ENCODE measurements around the gene MECP2. TPM values are rescaled to one million over a fixed set of nuclear protein-coding genes. Genes with fewer than 3 reads are reported as not detected.

MECP2 gene
- total and polyA plus RNA-seq, 10 of the 15 experiments (the other 5 are each of a cell fraction or from before 2014, with no cell fraction given) = 1.3 to 32.7 (median 13.7) TPM

GRCh38 chrX:154091678-154092077 is 5.8 kb downstream of the MECP2 start:
- CTCF ChIA-PET = interaction anchor here (0.7 to 1.6 kb wide), 3 partner anchors 16 to 217 kb away, joined by 3 read pairs; no protein-coding TSS in a partner anchor
- Histone ChIP-seq H3K4me2 (ENCODE audit: control insufficient read depth, insufficient read depth) (no peak overlapping the region), H3K4me1 (ENCODE audit: control insufficient read depth, insufficient read depth, low read length) (no peaks in the 10 kb centered on the region; the same call in 1 of the 2 replicates), H4K20me1 (ENCODE audit: control insufficient read depth, insufficient read depth) (no peaks in the 10 kb centered on the region; the same call in 1 of the 2 replicates), H3K36me3 (ENCODE audit: control insufficient read depth in 2 of 2, insufficient read depth in 2 of 2, low read length in 1 of 2) (no peaks in the 10 kb centered on the region; a peak in 1 of 4 replicates), H3K9me3 (replicated peaks; ENCODE audit: control insufficient read depth, insufficient read depth, low read length) (no peaks in the 10 kb centered on the region), H3K79me2 (ENCODE audit: control insufficient read depth, insufficient read depth, low read length) (peaks cover 58% of the 10 kb centered on the region), H3K4me3 (no peak overlapping the region), H3K9ac (ENCODE audit: control insufficient read depth, insufficient read depth, low read length) (no peak overlapping the region), H2AFZ (ENCODE audit: control insufficient read depth, low read depth, low read length) (no peak overlapping the region), H3K27ac (ENCODE audit: control insufficient read depth, insufficient read depth) (no peak overlapping the region), H3K27me3 (replicated peaks in 1 of 2; ENCODE audit: control insufficient read depth in 2 of 2, insufficient read depth in 2 of 2, low read length in 1 of 2) (no peaks in the 10 kb centered on the region)
- intact Hi-C loops (cut with micrococcal nuclease; ENCODE audit: unreplicated experiment) (no loop called here), in situ Hi-C loops (cut with MboI) (no loop called here)
- no TSS peak for BruUV-seq (replicated peaks)
- 79% methylated on average over 8 of the region's 8 CpGs for WGBS (ENCODE audit: insufficient coverage, insufficient replicate concordance, low lambda C conversion rate, missing lambda C conversion rate)
- RAD21 ChIA-PET (ENCODE audit: unreplicated experiment) = no interaction called here
- ATAC-seq = no peak; the same call in 2 of the 3 replicates
- POLR2A ChIA-PET = interaction anchor here (0.6 to 1.2 kb wide), 2 partner anchors 74 to 213 kb away, joined by 4 to 5 read pairs; no protein-coding TSS in a partner anchor
- no peak for DNase-seq (ENCODE audit: low read depth, low spot score)
- TF ChIP-seq REST (IDR thresholded peaks at IDR 0.05; ENCODE audit: low read depth, low read length) = no peak
- peak; percentile 85 for TF ChIP-seq ZBTB33 (IDR thresholded peaks at IDR 0.05)
- SMC1A ChIA-PET (ENCODE audit: uncharacterized antibody, unreplicated experiment) = no interaction called here
- FAIRE-seq = no peak

Measured in GM12878 (cell line).